IMR-90 (cell line): ENCODE results near the gene ZNF322. TPM values are rescaled to one million over a fixed set of nuclear protein-coding genes. Genes with fewer than 3 reads are reported as not detected.
"Not testable (repeated sequence)": the region's sequence is repeated elsewhere in the genome, so short reads cannot be mapped to it uniquely, and the experiment has no call there.

Experiments
- ATAC-seq: fragments of 200-7000 bp; cut with Tn5 transposase; 2 replicates; pipeline ENCODE4 v1.9.1; 2020; ENCODE audit warnings: low read depth, mild to moderate bottlenecking, moderate library complexity
- BruUV-seq: library from RNA; stranded (reverse); fragments of 400-500 nt; replicated peaks from 2 replicates; lab custom pipeline; 2021; lab: Mats Ljungman, UMichigan
- CTCF ChIA-PET: fragments of 300-600 bp; formaldehyde crosslinking; extraction: SDS; loops from one replicate; lab custom pipeline; 2021; ENCODE audit warnings: antibody characterized with exemption; lab: Yijun Ruan, JAX
- POLR2A ChIA-PET: fragments of 300-600 bp; sonication (Branson Sonifier 250); formaldehyde crosslinking; loops from one replicate; lab custom pipeline; 2022; ENCODE audit warnings: antibody characterized with exemption; ENCODE audit not compliant: unreplicated experiment; lab: Charles Lee
- DNase-seq: peaks from one replicate; pipeline ENCODE4 v3.0.0; 2013
- H2AFZ ChIP-seq: replicated peaks from 2 replicates; pipeline ENCODE3; 2013; ENCODE audit warnings: low read length, mild to moderate bottlenecking; ENCODE audit not compliant: poor library complexity
- H2AK5ac ChIP-seq: 2 replicates; pipeline ENCODE4 v1.6.1; 2013; ENCODE audit warnings: low read depth, low read length, inconsistent platforms
- H2AK9ac ChIP-seq: replicated peaks from 2 replicates; pipeline ENCODE3; 2013; ENCODE audit warnings: mild to moderate bottlenecking, low read depth, low read length, moderate library complexity; ENCODE audit not compliant: poor library complexity
- H2BK120ac ChIP-seq: 2 replicates; pipeline ENCODE4 v1.6.1; 2013; ENCODE audit warnings: low read depth, low read length, inconsistent platforms
- H2BK15ac ChIP-seq: 3 replicates; pipeline ENCODE4 v1.6.1; 2013; ENCODE audit warnings: low read depth, low read length, inconsistent platforms
- H2BK20ac ChIP-seq: 2 replicates; pipeline ENCODE4 v1.6.1; 2013; ENCODE audit warnings: low read depth, mild to moderate bottlenecking, inconsistent platforms, low read length, moderate library complexity
- H2BK5ac ChIP-seq: 2 replicates; pipeline ENCODE4 v1.6.1; 2013; ENCODE audit warnings: mild to moderate bottlenecking, low read depth, low read length, inconsistent platforms; ENCODE audit not compliant: poor library complexity, severe bottlenecking
- H3K14ac ChIP-seq: replicated peaks from 2 replicates; pipeline ENCODE4 v1.6.1; 2013; ENCODE audit warnings: low read depth, low read length, inconsistent platforms
- H3K18ac ChIP-seq: 2 replicates; pipeline ENCODE4 v1.6.1; 2013; ENCODE audit warnings: low read depth, low read length, control low read depth
- H3K23ac ChIP-seq: 2 replicates; pipeline ENCODE4 v1.6.1; 2013; ENCODE audit warnings: low read depth, low read length, inconsistent platforms
- H3K27ac ChIP-seq: 2 replicates; pipeline ENCODE4 v1.5.1; 2013; ENCODE audit warnings: mild to moderate bottlenecking, control low read depth, low read length; ENCODE audit not compliant: insufficient read depth
- H3K27me3 ChIP-seq: 2 replicates; pipeline ENCODE4 v1.6.1; 2013; ENCODE audit warnings: low read length; ENCODE audit not compliant: control insufficient read depth, insufficient read depth
- H3K36me3 ChIP-seq: 2 replicates; pipeline ENCODE4 v1.6.1; 2013; ENCODE audit warnings: low read length, mixed read lengths; ENCODE audit not compliant: control insufficient read depth, insufficient read depth
- H3K4ac ChIP-seq: 2 replicates; pipeline ENCODE4 v1.6.1; 2013; ENCODE audit warnings: low read depth, low read length, inconsistent platforms
- H3K4me1 ChIP-seq: 2 replicates; pipeline ENCODE4 v1.6.1; 2013; ENCODE audit warnings: low read length, mixed read lengths; ENCODE audit not compliant: control insufficient read depth, insufficient read depth
- H3K4me2 ChIP-seq: 2 replicates; pipeline ENCODE4 v1.6.1; 2013; ENCODE audit warnings: low read depth, mild to moderate bottlenecking, control low read depth, low read length, moderate library complexity
- H3K4me3 ChIP-seq: 2 replicates; pipeline ENCODE4 v1.5.1; 2013; ENCODE audit warnings: low read depth, mild to moderate bottlenecking, control low read depth, low read length, moderate library complexity; ENCODE audit not compliant: insufficient read depth
- H3K56ac ChIP-seq: 2 replicates; pipeline ENCODE4 v1.6.1; 2013; ENCODE audit warnings: low read length, inconsistent platforms; ENCODE audit not compliant: insufficient read depth; ENCODE audit errors: extremely low read depth
- H3K79me1 ChIP-seq, 2 experiments: 2 replicates each; pipeline ENCODE4 v1.6.1; 2013; ENCODE audit warnings: low read length in 2 of 2, inconsistent platforms in 1 of 2, low read depth in 1 of 2
- H3K9ac ChIP-seq: 2 replicates; pipeline ENCODE4 v1.6.1; 2013; ENCODE audit warnings: low read depth, low read length, control low read depth
- H3K9me1 ChIP-seq: 2 replicates; pipeline ENCODE4 v1.6.1; 2013; ENCODE audit warnings: low read length, inconsistent platforms; ENCODE audit not compliant: insufficient read depth
- H3K9me3 ChIP-seq: 2 replicates; pipeline ENCODE4 v1.6.1; 2013; ENCODE audit warnings: low read length; ENCODE audit not compliant: control insufficient read depth, insufficient read depth
- H4K20me1 ChIP-seq: 2 replicates; pipeline ENCODE4 v1.6.1; 2013; ENCODE audit warnings: low read length, inconsistent platforms; ENCODE audit not compliant: insufficient read depth
- H4K5ac ChIP-seq: 2 replicates; pipeline ENCODE4 v1.6.1; 2013; ENCODE audit warnings: mild to moderate bottlenecking, low read depth, low read length, control low read depth
- H4K8ac ChIP-seq, 2 experiments: 2 replicates each; pipeline ENCODE4 v1.6.1; 2013; ENCODE audit warnings: low read depth in 2 of 2, low read length in 2 of 2, control low read depth in 1 of 2, inconsistent platforms in 1 of 2
- H4K91ac ChIP-seq: 2 replicates; pipeline ENCODE4 v1.6.1; 2013; ENCODE audit warnings: low read depth, low read length, inconsistent platforms; ENCODE audit not compliant: insufficient read depth
- WGBS, 2 experiments: methylation state at CpG; one replicate each; pipeline versions ENCODE4 v1.1.5 to v1.1.7; 2013; ENCODE audit warnings: missing lambda C conversion rate in 2 of 2; ENCODE audit not compliant: insufficient read length in 1 of 2; ENCODE audit errors: extremely low coverage in 2 of 2; 5-methylcytosine and 5-hydroxymethylcytosine counted together
- dilution Hi-C: fragments of 300-500 bp; cut with HindIII; formaldehyde crosslinking; loops from one replicate; pipeline ENCODE4 v1.14.3; 2018; ENCODE audit warnings: low sequenced_read_pairs; ENCODE audit not compliant: unreplicated experiment
- in situ Hi-C: fragments of 300-500 bp; cut with MboI; formaldehyde crosslinking; loops from 3 replicates; pipeline ENCODE4 v1.14.3; 2019; ENCODE audit warnings: low sequenced_read_pairs, inconsistent platforms, mixed read lengths
- intact Hi-C: fragments of 100-400 bp; cut with micrococcal nuclease; formaldehyde crosslinking; loops from 2 replicates; pipeline ENCODE4 v1.10.0; 2022
- polyA plus RNA-seq, 3 experiments: library from polyadenylated mRNA; depleted of rRNA; stranded (reverse); fragments of >200 nt; gene quantifications; 2 replicates each; pipeline ENCODE4 v1.2.3, GENCODE V29; 2012; ENCODE audit warnings: low replicate concordance in 1 of 3
- total RNA-seq: library from RNA; depleted of rRNA; stranded (reverse); fragments of >200 nt; gene quantifications from 2 replicates; pipeline ENCODE4 v1.2.3, GENCODE V29; 2012

Gene ZNF322
- total and polyA plus RNA-seq, 2 of the 4 experiments (the other 2 are of a cell fraction): 5.3 to 23.3 TPM

GRCh38 chr6:26673287-26673686 lies 13.7 kb upstream of the ZNF322 start:
- H3K4ac ChIP-seq, H3K9ac ChIP-seq, H3K27ac ChIP-seq, H3K18ac ChIP-seq, H3K4me1 ChIP-seq, H3K27me3 ChIP-seq, BruUV-seq, H2BK120ac ChIP-seq, H3K9me3 ChIP-seq, H2AK9ac ChIP-seq, H2BK5ac ChIP-seq, H3K36me3 ChIP-seq, H3K14ac ChIP-seq, H3K9me1 ChIP-seq, H3K79me1 ChIP-seq, CTCF ChIA-PET, in situ Hi-C loops, DNase-seq, H2BK15ac ChIP-seq, H4K91ac ChIP-seq, H4K20me1 ChIP-seq, H2AFZ ChIP-seq, H3K56ac ChIP-seq, H4K8ac ChIP-seq, H2AK5ac ChIP-seq, POLR2A ChIA-PET, dilution Hi-C loops, H3K4me2 ChIP-seq, H3K4me3 ChIP-seq, H4K5ac ChIP-seq, H2BK20ac ChIP-seq, ATAC-seq, intact Hi-C loops, H3K23ac ChIP-seq: not testable (repeated sequence)
- no CpG with 5 or more reads among the region's 5 CpGs for WGBS, 2 experiments

- H3K36me3 ChIP-seq, H3K4me2 ChIP-seq, H3K14ac ChIP-seq, H3K4ac ChIP-seq, H3K9me1 ChIP-seq, H3K4me3 ChIP-seq, H3K4me1 ChIP-seq, H4K5ac ChIP-seq, in situ Hi-C loops, H2AK9ac ChIP-seq, H3K56ac ChIP-seq, CTCF ChIA-PET, H2BK5ac ChIP-seq, H3K23ac ChIP-seq, H4K20me1 ChIP-seq, BruUV-seq, H2BK15ac ChIP-seq, H3K18ac ChIP-seq, DNase-seq, H3K79me1 ChIP-seq, H2BK20ac ChIP-seq, POLR2A ChIA-PET, H4K8ac ChIP-seq, H2BK120ac ChIP-seq, H2AK5ac ChIP-seq, H3K9ac ChIP-seq, ATAC-seq, H4K91ac ChIP-seq, intact Hi-C loops, dilution Hi-C loops, H2AFZ ChIP-seq, H3K27ac ChIP-seq, H3K27me3 ChIP-seq, H3K9me3 ChIP-seq: not testable (repeated sequence)
- WGBS, 2 experiments: no CpG with 5 or more reads among the region's 7 CpGs
Measured at GRCh38 chr6:26670558-26670957, 11.0 kb upstream of the ZNF322 start.
